COLO668 (cell line): Measurements from ENCODE around the gene CARMIL3.

Experiments used
- DNase-seq: peaks from one replicate; lab custom pipeline; 2025; ENCODE audit not compliant: unreplicated experiment; lab: John Stamatoyannopoulos, UW

The CARMIL3 gene

DNA sequence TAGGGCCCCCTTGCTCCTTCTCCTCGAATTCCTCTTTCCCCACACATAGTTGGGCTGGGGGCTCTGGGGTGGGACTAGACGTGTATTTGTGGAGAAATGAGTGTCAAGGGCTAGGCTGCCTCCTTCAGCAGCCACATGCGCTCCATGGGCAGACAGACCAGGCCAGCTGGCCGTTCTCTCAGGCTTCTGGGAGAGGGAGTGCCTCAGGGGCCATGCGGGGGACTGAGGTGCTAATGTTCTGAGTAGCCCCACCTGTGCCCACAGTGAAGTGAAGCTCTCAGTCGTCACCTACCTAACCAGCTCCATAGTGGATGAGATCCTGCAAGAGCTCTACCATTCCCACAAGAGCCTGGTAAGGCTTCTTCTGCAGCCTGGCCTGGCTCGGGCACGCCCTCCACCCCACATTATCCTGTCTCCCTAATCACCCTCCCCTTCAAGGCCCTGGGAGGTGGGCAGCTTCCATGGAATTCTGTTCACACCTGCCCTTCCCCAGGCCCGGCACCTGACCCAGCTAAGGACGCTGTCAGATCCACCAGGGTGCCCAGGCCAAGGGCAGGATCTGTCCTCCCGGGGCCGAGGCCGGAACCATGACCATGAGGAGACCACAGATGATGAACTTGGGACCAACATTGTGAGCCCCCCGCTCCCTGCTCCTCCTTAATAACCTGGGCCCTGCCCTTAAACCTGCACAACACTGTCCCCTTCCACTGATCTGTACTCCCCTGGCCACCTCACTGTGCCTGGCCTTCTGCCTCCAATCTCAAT is 10.6 kb downstream of the CARMIL3 start:
- no peak for DNase-seq

DNA sequence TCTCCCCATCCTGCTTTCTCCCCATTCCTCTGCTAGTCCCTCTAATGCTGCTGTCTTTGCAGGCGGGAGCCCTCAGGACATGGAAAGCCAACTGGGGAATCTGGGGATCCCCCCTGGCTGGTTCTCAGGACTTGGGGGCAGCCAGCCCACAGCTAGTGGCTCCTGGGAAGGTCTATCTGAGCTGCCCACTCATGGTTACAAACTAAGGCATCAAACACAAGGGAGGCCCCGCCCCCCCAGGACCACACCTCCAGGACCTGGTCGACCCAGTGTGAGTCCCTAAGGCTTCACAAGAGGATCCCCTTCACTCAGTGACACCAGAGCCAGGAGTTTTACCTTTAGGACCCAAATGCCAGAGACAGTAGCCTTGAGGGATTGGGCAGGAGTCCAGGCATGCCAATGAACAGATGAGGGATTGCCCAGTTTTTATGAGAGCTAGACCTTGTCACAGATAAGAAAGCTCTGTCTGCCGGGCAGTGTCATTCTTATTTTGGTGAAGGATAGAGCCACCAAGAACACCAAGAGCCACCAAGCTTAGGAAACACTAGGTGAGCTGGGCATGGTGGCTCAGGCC is 11.5 kb downstream of the CARMIL3 start:
- no peak for DNase-seq

DNA sequence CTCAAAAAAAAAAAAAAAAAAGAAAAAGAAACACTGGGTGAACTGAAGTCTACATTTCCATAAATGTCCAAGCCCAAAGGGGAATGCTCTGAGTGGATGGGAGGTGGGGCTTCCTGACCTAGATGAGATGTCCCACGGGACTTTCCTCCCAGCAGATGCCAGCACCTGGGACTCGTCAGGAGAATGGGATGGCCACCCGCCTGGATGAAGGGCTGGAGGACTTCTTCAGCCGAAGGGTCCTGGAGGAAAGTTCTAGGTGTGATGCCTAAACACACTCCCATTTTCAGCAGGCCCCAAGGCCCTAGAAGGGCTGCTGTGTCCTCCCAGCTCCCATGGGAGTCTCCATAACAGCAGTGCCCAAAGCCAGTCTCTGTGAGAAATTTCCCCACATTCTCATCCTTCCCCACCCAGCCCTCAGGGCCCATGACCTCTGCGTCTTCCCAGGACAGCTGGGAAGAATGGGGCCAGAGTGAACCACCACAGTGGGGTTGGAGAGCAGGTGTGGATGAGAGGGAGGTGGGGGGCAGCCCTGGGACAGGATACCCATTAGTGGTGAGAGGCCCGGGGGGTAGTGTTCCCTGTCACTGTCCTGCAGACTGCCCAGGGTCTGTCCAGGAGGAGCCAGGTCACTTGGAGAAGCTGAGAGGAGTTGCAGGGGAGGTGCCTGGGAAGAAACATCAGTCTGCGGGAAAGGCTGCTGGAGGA is 12.4 kb downstream of the CARMIL3 start:
- DNase-seq, result no peak

DNA sequence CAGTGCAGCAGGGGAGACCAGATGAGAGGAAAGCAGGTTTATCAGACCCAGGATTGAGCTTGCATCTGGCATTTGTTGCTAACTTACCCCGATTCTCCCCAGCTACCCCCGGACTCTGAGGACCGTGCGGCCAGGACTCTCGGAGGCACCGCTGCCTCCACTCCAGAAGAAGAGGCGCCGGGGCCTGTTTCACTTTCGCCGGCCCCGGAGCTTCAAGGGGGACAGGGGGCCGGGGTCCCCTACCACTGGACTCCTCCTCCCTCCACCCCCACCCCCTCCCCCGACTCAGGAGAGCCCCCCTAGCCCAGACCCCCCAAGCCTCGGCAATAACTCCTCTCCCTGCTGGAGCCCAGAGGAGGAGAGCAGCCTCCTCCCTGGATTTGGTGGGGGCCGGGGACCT is 13.0 kb downstream of the CARMIL3 start:
- no peak for DNase-seq

DNA sequence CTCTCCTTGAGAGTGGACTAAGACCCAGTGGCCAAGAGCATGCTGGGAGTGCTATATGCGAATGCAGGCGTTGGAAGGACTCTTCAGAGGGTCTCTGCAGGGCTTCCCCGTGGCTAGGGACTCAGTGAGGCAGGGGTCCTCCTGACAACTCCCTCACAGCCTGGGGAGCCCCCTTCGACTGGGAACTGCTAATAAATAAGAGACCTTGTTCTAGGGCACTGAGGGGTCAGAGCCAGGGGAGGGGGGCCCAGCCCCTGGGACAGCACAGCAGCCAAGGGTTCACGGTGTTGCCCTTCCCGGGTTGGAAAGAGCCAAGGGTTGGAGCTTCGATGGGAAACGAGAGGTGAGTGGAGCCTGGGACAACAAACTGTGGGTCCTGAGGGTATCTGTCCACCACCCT is 13.6 kb downstream of the CARMIL3 start:
- no peak for DNase-seq

DNA sequence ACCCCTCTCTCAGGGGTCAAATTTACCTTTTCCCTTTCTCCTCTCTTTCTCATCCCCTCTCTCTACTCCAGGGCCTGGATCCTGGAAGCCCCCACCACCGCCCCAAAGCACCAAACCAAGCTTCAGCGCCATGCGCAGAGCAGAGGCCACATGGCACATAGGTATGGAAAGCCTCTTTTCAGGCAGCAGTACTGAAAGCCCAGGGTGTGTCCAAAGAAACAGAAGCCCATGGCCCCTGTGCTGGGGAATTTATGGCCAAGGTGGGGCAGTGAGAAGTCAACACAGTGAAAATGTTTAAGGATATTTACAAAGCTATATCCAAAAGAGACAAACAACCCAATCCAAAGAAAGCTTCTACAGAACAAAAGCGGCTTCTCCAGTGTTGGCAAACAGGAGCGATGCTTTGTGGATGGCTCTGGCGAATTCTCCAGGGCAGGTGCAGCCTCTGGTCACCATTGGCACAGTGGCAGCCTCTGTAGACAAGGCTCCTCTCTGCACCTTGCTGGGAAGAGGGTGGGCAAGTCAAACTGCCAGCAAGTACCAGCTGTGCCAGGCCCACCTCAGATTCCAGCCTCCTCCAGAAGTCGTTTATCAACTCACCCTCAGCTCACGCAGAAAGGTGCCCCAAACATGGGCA is 14.8 kb downstream of the CARMIL3 start:
- peak; percentile 21 for DNase-seq

DNA sequence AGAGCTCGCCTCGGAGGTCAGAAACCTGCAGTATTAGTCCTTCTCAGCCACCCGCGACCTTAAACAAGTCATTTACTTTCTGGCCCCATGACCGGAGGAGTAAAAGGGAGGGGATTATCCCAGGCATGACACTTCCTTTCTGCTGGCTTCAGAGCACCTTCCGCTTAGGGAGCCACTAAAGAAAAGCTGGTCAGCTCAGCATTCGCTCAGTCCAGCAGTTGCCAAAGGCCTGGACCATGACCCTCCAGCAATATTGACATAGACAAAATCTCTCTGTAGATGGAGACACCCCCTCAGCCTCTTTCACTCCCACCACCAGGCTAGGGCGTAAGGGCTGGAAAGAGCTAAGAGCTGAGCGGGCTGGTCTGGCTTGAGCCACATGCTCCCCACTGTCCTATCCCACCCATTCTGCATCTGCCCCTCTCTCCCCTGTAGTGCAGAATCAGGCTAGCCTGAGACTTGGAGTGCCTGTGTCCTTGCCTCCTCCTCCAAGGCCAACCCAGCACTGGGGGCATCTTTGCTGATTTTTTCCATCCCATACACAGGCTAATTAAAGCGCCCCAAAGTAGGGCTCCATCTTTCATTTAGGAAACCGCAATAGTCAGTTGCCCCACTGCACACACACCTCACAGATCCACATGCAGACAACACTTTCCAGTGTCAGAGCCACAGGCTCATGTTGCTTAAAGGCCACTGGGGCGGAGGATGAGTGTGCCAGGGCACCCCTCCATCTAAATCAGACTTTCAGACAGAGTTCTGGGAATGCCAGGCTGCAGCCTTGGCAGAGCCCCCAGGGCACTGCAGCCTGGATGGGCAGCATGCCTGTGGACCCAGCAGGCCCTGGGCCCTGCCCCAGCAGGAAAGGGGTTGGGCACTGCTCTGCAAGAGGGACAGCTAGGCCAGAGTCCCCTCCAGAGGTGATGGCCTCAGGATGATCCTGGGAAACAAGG is 15.6 kb downstream of the CARMIL3 start:
- no peak for DNase-seq

DNA sequence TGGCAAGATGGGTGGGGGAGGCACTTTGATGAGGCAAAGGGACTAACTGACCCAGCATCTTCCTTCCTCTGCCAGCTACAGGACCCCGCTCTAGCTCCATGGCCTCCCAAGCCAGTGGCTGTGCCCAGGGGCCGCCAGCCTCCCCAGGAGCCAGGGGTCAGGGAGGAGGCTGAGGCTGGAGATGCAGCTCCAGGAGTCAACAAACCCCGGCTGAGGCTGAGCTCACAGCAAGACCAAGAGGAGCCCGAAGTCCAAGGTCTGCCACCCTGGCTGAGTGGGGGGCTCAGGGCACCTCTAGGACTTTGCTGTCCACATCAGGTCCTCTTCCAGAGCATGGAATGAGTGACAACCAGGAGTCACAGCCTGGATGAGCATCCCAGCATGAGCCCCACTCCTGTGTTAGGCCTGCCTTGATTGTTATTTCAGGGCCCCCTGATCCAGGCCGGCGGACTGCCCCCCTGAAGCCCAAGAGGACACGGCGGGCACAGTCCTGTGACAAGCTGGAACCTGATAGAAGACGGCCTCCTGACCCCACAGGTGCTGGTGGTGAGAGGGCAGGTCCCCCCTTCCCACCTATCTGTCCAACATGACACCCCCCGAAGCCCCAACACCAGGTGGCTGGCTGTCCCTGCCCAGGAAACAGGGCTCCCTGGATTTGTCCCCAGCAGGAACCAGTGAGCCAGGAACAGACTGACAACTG is 17.1 kb downstream of the CARMIL3 start:
- no peak for DNase-seq

DNA sequence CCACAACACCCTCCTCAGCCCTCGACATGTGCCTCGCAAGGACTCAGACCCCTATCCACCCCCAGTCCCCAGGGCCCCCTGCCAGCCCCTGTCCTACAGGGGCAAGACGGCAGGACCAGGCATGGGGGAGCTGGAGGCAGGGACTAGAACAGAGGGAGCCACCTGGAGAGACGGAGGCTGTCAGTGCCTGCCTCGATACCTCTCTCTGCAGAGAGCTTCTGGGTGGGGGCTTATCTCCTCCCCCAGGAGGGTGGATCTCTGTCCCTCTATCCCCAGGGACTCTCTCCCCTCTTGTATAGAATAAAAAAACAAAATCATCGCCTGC is 17.6 kb downstream of the CARMIL3 start:
- DNase-seq, result no peak

DNA sequence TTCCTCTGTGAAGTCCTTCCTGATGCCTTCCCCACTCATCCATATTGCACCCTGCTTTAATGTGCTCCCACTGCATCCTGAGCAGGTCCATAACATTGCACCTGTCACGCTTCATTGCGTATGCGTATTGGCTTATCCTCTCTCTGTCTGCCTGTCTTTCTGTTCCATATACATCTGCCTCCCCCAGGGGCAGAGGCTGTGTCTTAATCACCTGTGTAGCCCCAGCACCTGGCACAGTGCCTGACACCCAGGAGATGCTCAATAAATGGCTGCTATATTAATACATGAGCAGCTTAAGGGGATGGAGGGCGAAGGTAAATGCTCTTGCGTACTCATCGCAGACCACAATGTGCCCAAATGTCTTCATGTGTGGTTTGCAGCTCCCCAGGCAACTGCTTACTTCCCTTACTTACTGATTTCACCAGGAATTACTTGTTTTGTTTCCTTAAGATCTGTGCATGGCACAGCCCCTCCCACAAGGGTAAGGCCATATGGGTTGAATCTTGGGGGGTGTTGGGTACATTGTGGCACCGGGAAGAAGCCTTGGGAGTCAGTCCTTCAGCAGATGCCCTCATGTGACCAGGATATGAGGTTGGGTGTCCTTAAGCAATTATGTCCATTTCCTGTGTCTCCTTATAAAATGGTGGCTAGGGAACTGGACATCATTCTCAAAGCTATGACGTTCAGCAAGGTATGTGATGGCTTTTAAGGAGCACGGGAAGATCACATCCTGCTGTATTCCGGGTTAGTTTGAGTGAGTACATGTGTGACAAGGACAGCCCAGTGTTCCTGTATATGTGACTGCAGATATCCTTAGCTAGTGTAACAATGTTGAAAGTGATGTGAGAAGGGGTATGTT is 18.7 kb downstream of the CARMIL3 start:
- peak; percentile 84 for DNase-seq

DNA sequence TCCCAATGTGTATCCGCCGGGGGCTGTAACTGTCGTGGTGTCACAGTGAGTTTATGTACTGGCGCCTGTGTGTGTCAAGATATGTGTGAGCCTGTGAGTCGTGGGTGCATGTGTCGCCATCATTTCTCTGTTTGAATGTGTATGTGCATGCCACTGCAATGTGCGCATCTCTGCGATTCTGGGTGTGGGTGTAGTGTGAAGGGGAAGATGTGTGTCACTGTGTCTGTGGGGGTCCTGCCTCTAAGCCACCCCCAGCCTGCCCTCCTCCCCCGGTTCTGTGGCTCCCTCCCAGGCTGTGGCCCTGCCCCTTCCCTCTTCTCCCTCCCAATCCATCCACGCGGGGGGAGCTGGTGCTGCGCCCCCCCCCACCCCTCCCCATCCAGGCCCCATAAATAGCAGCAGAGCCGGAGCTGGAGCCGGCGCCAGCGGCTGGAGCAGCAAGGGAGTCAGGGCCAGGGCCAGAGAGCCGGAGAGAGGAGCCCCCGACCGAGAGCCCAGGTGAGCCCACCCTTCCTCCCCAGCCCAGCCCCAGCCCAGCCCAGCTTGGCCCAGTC is 19.4 kb downstream of the CARMIL3 start, which contains the start of gene CPNE6:
Gene CPNE6, plus strand, starts transcription at position 419 of the 554 bp plus-strand sequence. CDS start 1,375 bp downstream, outside the sequence.
- no peak for DNase-seq

DNA sequence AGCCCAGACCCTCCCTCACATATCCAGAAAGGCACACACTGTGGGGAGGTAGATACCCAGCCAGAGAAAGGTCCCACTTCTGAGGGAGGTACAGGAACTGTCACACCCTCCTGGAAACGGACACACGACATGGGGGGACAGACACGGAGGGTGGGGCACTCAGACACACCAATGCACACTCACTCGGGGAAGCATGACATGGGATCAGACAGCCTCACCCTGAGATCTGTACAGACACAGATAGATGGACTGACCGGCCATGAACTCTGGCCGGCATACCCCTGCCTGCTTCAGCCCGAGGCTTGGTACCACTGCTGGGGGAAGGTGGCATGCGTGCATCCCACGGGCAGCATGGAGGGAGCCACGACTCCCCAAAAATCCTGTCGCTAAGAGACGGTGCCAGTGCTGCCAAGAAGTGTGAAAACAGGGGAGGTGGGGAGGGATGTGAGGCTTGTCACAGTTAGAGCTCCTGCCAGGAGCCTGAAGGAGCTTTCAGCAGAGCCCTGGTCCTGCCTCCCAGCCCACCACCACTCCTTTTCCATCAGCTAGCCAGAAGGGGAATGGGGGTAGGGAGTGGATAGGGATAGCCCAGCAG is 20.1 kb downstream of the CARMIL3 start:
- no peak for DNase-seq

DNA sequence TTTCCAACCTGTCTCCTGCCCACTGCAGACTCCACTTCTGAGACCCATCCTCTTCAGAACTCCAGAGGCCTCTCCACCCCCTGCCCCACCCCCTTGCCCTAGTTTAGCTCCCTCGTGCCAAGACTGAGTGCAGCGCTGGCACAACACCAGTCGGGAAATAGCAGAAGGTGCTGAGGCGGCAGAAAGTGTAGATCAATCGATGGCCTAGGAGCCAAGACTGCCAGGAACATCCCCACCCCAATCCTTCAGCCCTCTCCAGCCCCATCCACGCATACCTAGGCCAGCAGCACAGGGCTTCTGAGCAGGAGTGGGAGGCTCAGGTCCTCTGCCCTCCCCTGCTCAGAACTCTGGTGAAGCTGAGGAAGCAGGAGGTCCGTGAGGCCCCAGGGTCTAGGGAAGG is 20.6 kb downstream of the CARMIL3 start:
- no peak for DNase-seq

DNA sequence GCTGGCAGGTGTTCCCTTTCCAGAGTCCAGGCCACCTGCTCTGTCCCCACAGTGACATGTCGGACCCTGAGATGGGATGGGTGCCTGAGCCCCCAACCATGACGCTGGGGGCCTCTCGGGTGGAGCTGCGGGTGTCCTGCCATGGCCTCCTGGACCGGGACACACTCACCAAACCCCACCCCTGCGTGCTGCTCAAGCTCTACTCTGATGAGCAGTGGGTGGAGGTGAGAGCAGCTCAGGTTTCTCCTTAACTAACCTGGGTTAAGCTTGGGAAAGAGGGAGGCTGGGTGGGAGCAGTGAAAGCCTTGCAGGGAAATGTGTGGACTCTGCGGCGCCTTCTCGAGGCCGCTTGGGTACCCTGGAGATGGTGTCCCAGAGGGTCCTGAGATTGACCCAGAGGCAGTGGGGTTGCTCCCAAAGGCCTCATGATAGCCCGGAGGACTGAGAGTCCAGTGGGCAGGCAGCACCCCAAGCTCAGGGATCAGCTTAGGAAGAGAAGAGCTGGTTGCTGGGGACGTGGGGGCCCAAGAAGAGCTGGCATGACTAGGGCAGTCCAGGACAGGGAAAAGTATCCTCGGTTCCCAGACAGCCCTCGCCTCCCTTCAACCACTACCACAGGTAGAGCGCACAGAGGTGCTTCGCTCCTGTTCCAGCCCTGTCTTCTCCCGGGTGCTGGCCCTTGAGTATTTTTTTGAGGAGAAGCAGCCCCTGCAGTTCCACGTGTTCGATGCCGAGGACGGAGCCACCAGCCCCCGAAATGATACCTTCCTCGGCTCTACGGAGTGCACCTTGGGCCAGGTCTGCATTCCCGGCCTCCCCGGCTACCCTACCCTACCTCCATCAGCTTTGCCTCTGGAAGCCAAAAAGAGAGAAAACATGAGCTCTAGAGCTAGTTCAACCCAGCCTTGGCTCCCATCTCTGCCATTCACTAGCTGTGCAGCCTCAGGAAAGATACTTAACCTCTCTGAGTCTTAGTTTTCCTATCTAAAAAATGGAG is 21.4 kb downstream of the CARMIL3 start:
- no peak for DNase-seq

DNA sequence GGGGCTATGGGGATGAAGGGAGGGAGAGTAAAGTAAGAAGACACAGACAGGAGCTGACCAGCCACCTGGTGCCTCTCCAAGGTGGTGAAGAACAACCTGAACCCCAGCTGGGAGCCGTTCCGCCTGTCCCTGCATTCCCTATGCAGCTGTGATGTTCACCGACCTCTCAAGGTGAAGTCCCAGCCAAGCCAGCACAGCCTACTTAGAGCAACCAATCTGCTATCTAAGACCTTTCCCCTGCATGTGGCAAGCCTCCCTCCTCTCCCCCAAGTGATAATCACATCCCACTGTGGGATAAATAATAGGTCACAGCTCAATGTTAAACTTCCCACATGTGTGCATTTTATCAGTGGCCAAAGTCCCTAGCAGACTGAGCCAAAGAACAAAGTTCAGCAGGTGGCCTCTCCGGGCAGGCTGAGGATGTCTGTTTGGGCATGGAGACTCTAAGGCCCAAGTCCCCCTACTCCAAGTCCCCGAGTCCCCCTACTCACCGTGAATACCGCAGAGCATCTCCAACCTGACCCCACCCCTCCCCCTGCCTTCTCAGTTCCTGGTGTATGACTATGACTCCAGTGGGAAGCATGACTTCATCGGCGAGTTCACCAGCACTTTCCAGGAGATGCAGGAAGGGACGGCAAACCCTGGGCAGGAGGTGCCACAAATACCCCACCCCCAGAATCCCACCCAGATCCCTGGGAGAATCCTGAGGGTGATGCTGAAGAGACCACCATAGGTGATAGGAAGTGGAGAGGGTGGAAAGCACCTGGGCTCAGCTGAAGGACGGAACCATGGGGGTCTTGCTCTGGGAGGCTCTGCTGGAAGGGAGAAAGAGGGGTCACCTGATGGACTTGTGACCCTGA is 23.0 kb downstream of the CARMIL3 start:
- DNase-seq, result no peak
